ENCODE data around the gene RANBP10. TPM values are rescaled to one million over a fixed set of nuclear protein-coding genes. Genes with fewer than 3 reads are reported as not detected.

The RANBP10 gene
- total and polyA plus RNA-seq, 2 of the 13 experiments (the other 11 are each of a cell fraction or from before 2014, with no cell fraction given), result 9.2 to 22.7 TPM

GRCh38 chr16:67841816-67842508, 35.6 kb upstream of the RANBP10 start, which contains the start of gene THAP11 (continued):
- TF ChIP-seq, protein P1, sequence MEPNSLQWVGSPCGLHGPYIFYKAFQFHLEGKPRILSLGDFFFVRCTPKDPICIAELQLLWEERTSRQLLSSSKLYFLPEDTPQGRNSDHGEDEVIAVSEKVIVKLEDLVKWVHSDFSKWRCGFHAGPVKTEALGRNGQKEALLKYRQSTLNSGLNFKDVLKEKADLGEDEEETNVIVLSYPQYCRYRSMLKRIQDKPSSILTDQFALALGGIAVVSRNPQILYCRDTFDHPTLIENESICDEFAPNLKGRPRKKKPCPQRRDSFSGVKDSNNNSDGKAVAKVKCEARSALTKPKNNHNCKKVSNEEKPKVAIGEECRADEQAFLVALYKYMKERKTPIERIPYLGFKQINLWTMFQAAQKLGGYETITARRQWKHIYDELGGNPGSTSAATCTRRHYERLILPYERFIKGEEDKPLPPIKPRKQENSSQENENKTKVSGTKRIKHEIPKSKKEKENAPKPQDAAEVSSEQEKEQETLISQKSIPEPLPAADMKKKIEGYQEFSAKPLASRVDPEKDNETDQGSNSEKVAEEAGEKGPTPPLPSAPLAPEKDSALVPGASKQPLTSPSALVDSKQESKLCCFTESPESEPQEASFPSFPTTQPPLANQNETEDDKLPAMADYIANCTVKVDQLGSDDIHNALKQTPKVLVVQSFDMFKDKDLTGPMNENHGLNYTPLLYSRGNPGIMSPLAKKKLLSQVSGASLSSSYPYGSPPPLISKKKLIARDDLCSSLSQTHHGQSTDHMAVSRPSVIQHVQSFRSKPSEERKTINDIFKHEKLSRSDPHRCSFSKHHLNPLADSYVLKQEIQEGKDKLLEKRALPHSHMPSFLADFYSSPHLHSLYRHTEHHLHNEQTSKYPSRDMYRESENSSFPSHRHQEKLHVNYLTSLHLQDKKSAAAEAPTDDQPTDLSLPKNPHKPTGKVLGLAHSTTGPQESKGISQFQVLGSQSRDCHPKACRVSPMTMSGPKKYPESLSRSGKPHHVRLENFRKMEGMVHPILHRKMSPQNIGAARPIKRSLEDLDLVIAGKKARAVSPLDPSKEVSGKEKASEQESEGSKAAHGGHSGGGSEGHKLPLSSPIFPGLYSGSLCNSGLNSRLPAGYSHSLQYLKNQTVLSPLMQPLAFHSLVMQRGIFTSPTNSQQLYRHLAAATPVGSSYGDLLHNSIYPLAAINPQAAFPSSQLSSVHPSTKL (CRISPR knock-in tag; IDR thresholded peaks at IDR 0.05), result peak; percentile 72
- TF ChIP-seq SETDB1 (CRISPR knock-in tag; IDR thresholded peaks at IDR 0.05; ENCODE audit: borderline replicate concordance), result no peak
- no peak; the same call in 1 of the 2 replicates for TF ChIP-seq ZNF33B (CRISPR knock-in tag; IDR thresholded peaks at IDR 0.05)
- TF ChIP-seq ZNF746 (CRISPR knock-in tag; IDR thresholded peaks at IDR 0.05), result 0 out of 2 replicates have a peak, but pooled peaks have one; percentile 18
- TF ChIP-seq DRAP1 (CRISPR knock-in tag; IDR thresholded peaks at IDR 0.05), result peak; percentile 85
- no peak for TF ChIP-seq SOX13 (IDR thresholded peaks at IDR 0.05)
- peak in 1 of 2 experiments; percentile 27; a peak in 1 of 4 replicates for TF ChIP-seq SOX13 (CRISPR knock-in tag; conservative IDR thresholded peaks at IDR 0.05 in 1 of 2, IDR thresholded peaks at IDR 0.05 in 1 of 2)
- TF ChIP-seq NFE2 (CRISPR knock-in tag; IDR thresholded peaks at IDR 0.05), result no peak
- TF ChIP-seq EP300 (IDR thresholded peaks at IDR 0.05; ENCODE audit: low read depth in 2 of 2, low read length in 2 of 2), result 0 out of 4 replicates have a peak, but pooled peaks of 1 of the 2 experiments have one; percentile 2
- no peak for TF ChIP-seq EP300 (CRISPR knock-in tag; IDR thresholded peaks at IDR 0.05; ENCODE audit: borderline replicate concordance)
- no peak for TF ChIP-seq ZNF383 (CRISPR knock-in tag; IDR thresholded peaks at IDR 0.05; ENCODE audit: borderline replicate concordance)
- TF ChIP-seq, protein P2, sequence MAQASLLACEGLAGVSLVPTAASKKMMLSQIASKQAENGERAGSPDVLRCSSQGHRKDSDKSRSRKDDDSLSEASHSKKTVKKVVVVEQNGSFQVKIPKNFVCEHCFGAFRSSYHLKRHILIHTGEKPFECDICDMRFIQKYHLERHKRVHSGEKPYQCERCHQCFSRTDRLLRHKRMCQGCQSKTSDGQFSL (CRISPR knock-in tag; IDR thresholded peaks at IDR 0.05), result no peak
- TF ChIP-seq ZNF724P (CRISPR knock-in tag; IDR thresholded peaks at IDR 0.05; ENCODE audit: borderline replicate concordance), result peak; percentile 83
- TF ChIP-seq, protein P3, sequence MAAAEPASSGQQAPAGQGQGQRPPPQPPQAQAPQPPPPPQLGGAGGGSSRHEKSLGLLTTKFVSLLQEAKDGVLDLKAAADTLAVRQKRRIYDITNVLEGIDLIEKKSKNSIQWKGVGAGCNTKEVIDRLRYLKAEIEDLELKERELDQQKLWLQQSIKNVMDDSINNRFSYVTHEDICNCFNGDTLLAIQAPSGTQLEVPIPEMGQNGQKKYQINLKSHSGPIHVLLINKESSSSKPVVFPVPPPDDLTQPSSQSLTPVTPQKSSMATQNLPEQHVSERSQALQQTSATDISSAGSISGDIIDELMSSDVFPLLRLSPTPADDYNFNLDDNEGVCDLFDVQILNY (CRISPR knock-in tag; conservative IDR thresholded peaks at IDR 0.05), result peak; percentile 79
- TF ChIP-seq STAG1 (CRISPR knock-in tag; IDR thresholded peaks at IDR 0.05), result peak; percentile 48
- no peak for TF ChIP-seq ZNF577 (CRISPR knock-in tag; IDR thresholded peaks at IDR 0.05; ENCODE audit: borderline replicate concordance, low read depth)
- TF ChIP-seq CHD2 (IDR thresholded peaks at IDR 0.05; ENCODE audit: low read depth, low read length), result no peak; the same call in 1 of the 2 replicates
- peak; percentile 98 for TF ChIP-seq ZNF598 (CRISPR knock-in tag; IDR thresholded peaks at IDR 0.05; ENCODE audit: borderline replicate concordance)
- no peak for TF ChIP-seq ZNF33A (CRISPR knock-in tag; IDR thresholded peaks at IDR 0.05; ENCODE audit: borderline replicate concordance)
- TF ChIP-seq U2AF1 (optimal IDR thresholded peaks at IDR 0.05; ENCODE audit: low read depth, low read length), result no peak
- TF ChIP-seq ZNF382 (CRISPR knock-in tag; IDR thresholded peaks at IDR 0.05; ENCODE audit: borderline replicate concordance), result no peak
- TF ChIP-seq, protein P4, sequence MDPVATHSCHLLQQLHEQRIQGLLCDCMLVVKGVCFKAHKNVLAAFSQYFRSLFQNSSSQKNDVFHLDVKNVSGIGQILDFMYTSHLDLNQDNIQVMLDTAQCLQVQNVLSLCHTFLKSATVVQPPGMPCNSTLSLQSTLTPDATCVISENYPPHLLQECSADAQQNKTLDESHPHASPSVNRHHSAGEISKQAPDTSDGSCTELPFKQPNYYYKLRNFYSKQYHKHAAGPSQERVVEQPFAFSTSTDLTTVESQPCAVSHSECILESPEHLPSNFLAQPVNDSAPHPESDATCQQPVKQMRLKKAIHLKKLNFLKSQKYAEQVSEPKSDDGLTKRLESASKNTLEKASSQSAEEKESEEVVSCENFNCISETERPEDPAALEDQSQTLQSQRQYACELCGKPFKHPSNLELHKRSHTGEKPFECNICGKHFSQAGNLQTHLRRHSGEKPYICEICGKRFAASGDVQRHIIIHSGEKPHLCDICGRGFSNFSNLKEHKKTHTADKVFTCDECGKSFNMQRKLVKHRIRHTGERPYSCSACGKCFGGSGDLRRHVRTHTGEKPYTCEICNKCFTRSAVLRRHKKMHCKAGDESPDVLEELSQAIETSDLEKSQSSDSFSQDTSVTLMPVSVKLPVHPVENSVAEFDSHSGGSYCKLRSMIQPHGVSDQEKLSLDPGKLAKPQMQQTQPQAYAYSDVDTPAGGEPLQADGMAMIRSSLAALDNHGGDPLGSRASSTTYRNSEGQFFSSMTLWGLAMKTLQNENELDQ (CRISPR knock-in tag; IDR thresholded peaks at IDR 0.05; ENCODE audit: borderline replicate concordance), result no peak

Data from HepG2 (cell line).